Prostate gland (tissue), 2 donors: Measurements from ENCODE around the gene RPTOR.

ENCODE experiments used
- CTCF ChIP-seq, 4 experiments: fragments of 200-600 bp in 2 of 4; fragments of 450-650 bp in 2 of 4; sonication (generic) in 2 of 4; IDR thresholded peaks; 1 replicate in 3 of 4; 2 replicates in 1 of 4; pipeline ENCODE4 v1.5.1; 2016 to 2019; ENCODE audit warnings: antibody characterized with exemption in 4 of 4, mild to moderate bottlenecking in 2 of 4, moderate library complexity in 2 of 4
- POLR2A ChIP-seq: fragments of 450-650 bp; IDR thresholded peaks from one replicate; pipeline ENCODE4 v1.6.1; 2016; ENCODE audit warnings: antibody characterized with exemption, mild to moderate bottlenecking
- POLR2AphosphoS5 ChIP-seq: sonication (generic); formaldehyde crosslinking; IDR thresholded peaks from one replicate; pipeline ENCODE4 v1.6.1; 2017; ENCODE audit warnings: antibody characterized with exemption

DNA sequence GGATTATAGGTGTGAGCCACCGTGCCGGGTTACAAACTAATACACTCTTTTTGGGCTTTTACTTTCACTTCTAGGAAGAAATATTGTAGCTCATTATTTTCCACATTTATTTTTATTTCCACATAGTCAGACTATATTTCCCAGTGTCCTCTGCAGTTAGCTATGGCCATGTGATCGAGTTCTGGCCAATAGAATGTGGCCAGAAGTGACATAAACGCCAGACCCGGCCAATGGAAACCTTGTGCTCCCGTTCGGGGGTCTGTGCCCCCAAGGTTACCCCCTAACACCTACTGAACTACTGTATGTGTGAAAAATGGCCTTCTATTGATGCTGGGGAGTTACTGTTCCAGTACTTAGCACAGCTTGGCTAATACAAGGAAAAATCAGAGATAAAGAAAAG lies 13.2 kb upstream of the RPTOR start:
- TF ChIP-seq CTCF (IDR thresholded peaks at IDR 0.05): no peak
- no peak for TF ChIP-seq POLR2A
- TF ChIP-seq POLR2AphosphoS5: no peak
